Lower leg skin (tissue), 3 donors: ENCODE measurements around the gene GIGYF1.

Experiments
- POLR2A ChIP-seq, 2 donors: fragments of 450-650 bp; IDR thresholded peaks; one replicate each; pipeline ENCODE4 v1.6.1; 2016 to 2017; ENCODE audit warnings: antibody characterized with exemption in 2 of 2, mild to moderate bottlenecking in 1 of 2, moderate library complexity in 1 of 2
- TF ChIP-seq, protein P1 (sequence below), 3 donors: fragments of 450-650 bp; IDR thresholded peaks; one replicate each; pipeline ENCODE4 v1.5.1; 2016; ENCODE audit warnings: antibody characterized with exemption in 3 of 3, mild to moderate bottlenecking in 3 of 3, moderate library complexity in 2 of 3

DNA sequence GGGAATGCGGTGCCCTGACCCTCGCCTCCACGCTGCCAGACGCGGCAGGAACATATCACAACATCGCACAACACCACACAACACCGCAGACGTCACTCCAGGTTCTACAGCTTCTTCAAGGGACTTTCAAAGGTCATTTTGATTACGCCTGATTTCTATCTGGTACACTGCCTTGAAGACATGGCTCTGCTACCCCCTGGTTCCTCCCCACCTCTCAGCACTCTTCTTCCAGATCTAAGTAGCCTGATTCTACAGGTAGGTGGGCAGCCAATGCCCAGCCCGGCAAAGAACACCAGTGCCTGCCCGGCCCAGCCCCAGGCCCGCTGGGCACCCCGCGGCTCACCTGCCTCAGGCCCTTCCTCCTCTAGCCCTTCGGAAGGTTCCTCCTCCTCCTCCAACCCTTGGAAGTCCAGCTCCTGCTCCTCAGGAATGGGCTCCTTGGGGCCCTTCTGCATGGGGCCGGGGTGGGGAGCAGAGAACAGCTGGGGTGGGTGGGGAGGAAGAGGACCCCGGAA is 8.4 kb downstream of the GIGYF1 start:
- TF ChIP-seq, protein P1, sequence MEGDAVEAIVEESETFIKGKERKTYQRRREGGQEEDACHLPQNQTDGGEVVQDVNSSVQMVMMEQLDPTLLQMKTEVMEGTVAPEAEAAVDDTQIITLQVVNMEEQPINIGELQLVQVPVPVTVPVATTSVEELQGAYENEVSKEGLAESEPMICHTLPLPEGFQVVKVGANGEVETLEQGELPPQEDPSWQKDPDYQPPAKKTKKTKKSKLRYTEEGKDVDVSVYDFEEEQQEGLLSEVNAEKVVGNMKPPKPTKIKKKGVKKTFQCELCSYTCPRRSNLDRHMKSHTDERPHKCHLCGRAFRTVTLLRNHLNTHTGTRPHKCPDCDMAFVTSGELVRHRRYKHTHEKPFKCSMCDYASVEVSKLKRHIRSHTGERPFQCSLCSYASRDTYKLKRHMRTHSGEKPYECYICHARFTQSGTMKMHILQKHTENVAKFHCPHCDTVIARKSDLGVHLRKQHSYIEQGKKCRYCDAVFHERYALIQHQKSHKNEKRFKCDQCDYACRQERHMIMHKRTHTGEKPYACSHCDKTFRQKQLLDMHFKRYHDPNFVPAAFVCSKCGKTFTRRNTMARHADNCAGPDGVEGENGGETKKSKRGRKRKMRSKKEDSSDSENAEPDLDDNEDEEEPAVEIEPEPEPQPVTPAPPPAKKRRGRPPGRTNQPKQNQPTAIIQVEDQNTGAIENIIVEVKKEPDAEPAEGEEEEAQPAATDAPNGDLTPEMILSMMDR (IDR thresholded peaks at IDR 0.05) = no peak
- no peak for TF ChIP-seq POLR2A (IDR thresholded peaks at IDR 0.05)
